Activated CD8-positive, alpha-beta T cell treated with anti-CD3 and anti-CD28 coated beads for 36 hours (primary cell): ENCODE data around the gene FBXL3. TPM values are rescaled to one million over a fixed set of nuclear protein-coding genes. Genes with fewer than 3 reads are reported as not detected.
A peak's percentile ranks its signal among the peaks of the same experiment; 100 is the strongest.

Source experiments
- ATAC-seq: fragments of 200-7000 bp; cut with Tn5 transposase; one replicate; pipeline ENCODE4 v1.10.0; 2021; ENCODE audit warnings: mild to moderate bottlenecking, moderate library complexity
- CTCF ChIA-PET: fragments of 350-600 bp; sonication (Branson Sonifier 250); formaldehyde crosslinking; loops from one replicate; lab custom pipeline; 2021; ENCODE audit warnings: antibody characterized with exemption; lab: Charles Lee
- POLR2A ChIA-PET: fragments of 350-600 bp; sonication (Branson Sonifier 250); formaldehyde crosslinking; loops from one replicate; lab custom pipeline; 2021; ENCODE audit warnings: antibody characterized with exemption; lab: Charles Lee
- DNase-seq: peaks from one replicate; pipeline ENCODE4 v3.0.0-alpha.2; 2020
- H3K27ac Mint-ChIP-seq: one replicate; pipeline ENCODE4 v1.8.0; 2021; ENCODE audit warnings: mild to moderate bottlenecking, mixed read lengths
- H3K27me3 Mint-ChIP-seq: one replicate; pipeline ENCODE4 v1.8.0; 2021; ENCODE audit warnings: mixed read lengths
- H3K36me3 Mint-ChIP-seq: one replicate; pipeline ENCODE4 v1.8.0; 2021; ENCODE audit warnings: low read depth, mixed read lengths
- H3K4me1 Mint-ChIP-seq: one replicate; pipeline ENCODE4 v1.8.0; 2021; ENCODE audit warnings: low read depth, mixed read lengths
- H3K4me3 Mint-ChIP-seq: one replicate; pipeline ENCODE4 v1.8.0; 2021; ENCODE audit warnings: mild to moderate bottlenecking, moderate library complexity, mixed read lengths
- H3K9me3 Mint-ChIP-seq: one replicate; pipeline ENCODE4 v1.8.0; 2021; ENCODE audit warnings: mixed read lengths
- CTCF ChIP-seq: fragments of 200-600 bp; IDR thresholded peaks from one replicate; pipeline ENCODE4 v1.8.0; 2022; ENCODE audit warnings: antibody characterized with exemption, mild to moderate bottlenecking
- intact Hi-C: fragments of 100-400 bp; cut with micrococcal nuclease; formaldehyde crosslinking; loops from one replicate; pipeline ENCODE4 v1.10.0; 2022
- total RNA-seq, 2 experiments: library from RNA; stranded (reverse); gene quantifications; one replicate each; pipeline ENCODE4 v1.2.3, GENCODE V29; 2021

Gene FBXL3
- total RNA-seq, 2 experiments from 2014 or later = 32.8 to 34.3 TPM

- Mint-ChIP-seq H3K4me1 (peaks cover 5% of the 10 kb centered on the region), H3K9me3 (no peaks in the 10 kb centered on the region)
- POLR2A ChIA-PET = no interaction called here
These were observed 34.4 kb upstream of the FBXL3 start for GRCh38 chr13:77061362-77061761.

GRCh38 chr13:77056886-77057285, 29.9 kb upstream of the FBXL3 start:
- ChIA-PET POLR2A (no interaction called here), CTCF (interaction anchor here (1.1 kb wide), 1 partner anchor 25 kb away, joined by 3 read pairs; no protein-coding TSS in a partner anchor)
- intact Hi-C loops = no loop called here
- no peak overlapping the region for H3K4me3 Mint-ChIP-seq
- H3K4me1 Mint-ChIP-seq = no peaks in the 10 kb centered on the region
- ATAC-seq (no peak), DNase-seq (no peak)
- no peaks in the 10 kb centered on the region for H3K27me3 Mint-ChIP-seq
- no peak for TF ChIP-seq CTCF
- no peaks in the 10 kb centered on the region for H3K9me3 Mint-ChIP-seq
- H3K27ac Mint-ChIP-seq = peak overlapping the region; percentile 38
- peaks cover 41% of the 10 kb centered on the region for H3K36me3 Mint-ChIP-seq

More at GRCh38 chr13:77061362-77061761, 34.4 kb upstream of the FBXL3 start:
- TF ChIP-seq CTCF = no peak
- DNase-seq = no peak
- intact Hi-C loops = no loop called here
- no peak overlapping the region for H3K27ac Mint-ChIP-seq
- H3K4me3 Mint-ChIP-seq = no peak overlapping the region
- no peaks in the 10 kb centered on the region for H3K27me3 Mint-ChIP-seq
- ATAC-seq = no peak
- peaks cover 38% of the 10 kb centered on the region for H3K36me3 Mint-ChIP-seq
- CTCF ChIA-PET = no interaction called here

DNA sequence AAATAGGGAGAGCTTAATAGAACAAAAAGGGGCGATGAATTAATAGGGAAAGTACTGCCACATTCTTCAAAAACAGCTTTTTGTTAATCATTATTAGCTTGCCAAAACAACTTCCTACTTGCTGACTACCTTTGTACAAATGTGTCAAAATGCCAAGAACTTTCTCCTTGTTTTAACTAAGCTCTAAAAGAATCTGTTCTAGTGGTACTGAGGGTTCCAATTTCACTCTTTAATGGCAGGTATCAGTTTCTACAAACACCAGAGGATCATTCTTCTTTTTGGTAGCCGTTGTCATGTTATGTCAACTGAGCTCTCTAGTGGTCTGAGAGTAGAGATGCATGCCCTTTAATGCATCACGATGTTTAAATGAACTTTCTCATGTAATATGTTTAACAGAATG, 29.4 kb upstream of the FBXL3 start:
- no peaks in the 10 kb centered on the region for H3K4me1 Mint-ChIP-seq
- no peak for DNase-seq
- ChIA-PET CTCF (interaction anchor here (1.1 kb wide), 1 partner anchor 25 kb away, joined by 3 read pairs; no protein-coding TSS in a partner anchor), POLR2A (no interaction called here)
- H3K36me3 Mint-ChIP-seq = peaks cover 41% of the 10 kb centered on the region
- TF ChIP-seq CTCF = no peak
- no peaks in the 10 kb centered on the region for H3K27me3 Mint-ChIP-seq
- H3K27ac Mint-ChIP-seq = peak overlapping the region; percentile 38
- ATAC-seq = no peak
- intact Hi-C loops = no loop called here
- H3K4me3 Mint-ChIP-seq = no peak overlapping the region
- H3K9me3 Mint-ChIP-seq = no peaks in the 10 kb centered on the region

- intact Hi-C loops = no loop called here
These were observed 28.2 kb upstream of the FBXL3 start for GRCh38 chr13:77055158-77055557.

More at GRCh38 chr13:77055158-77055557, 28.2 kb upstream of the FBXL3 start:
- Mint-ChIP-seq H3K4me3 (no peak overlapping the region), H3K9me3 (no peaks in the 10 kb centered on the region), H3K27me3 (no peaks in the 10 kb centered on the region), H3K36me3 (peaks cover 43% of the 10 kb centered on the region), H3K27ac (no peak overlapping the region), H3K4me1 (no peaks in the 10 kb centered on the region)
- DNase-seq (no peak), ATAC-seq (no peak)
- POLR2A ChIA-PET = interaction anchor here (0.7 kb wide), 1 partner anchor 28 kb away, joined by 3 read pairs; the partner anchor contains the start of gene FBXL3
- no peak for TF ChIP-seq CTCF
- CTCF ChIA-PET = interaction anchor here (0.6 to 0.9 kb wide), 2 partner anchors 98 to 118 kb away, joined by 3 read pairs; no protein-coding TSS in a partner anchor
